BLaER1 (cell line): ENCODE results near the gene CCDC106.

Experiments used
- H3K27ac ChIP-seq: shearing (Covaris generic); formaldehyde crosslinking; 2 replicates; pipeline ENCODE4 v1.8.1; 2022
- H3K27me3 ChIP-seq: shearing (Covaris generic); formaldehyde crosslinking; 2 replicates; pipeline ENCODE4 v1.8.1; 2022
- H3K36me3 ChIP-seq: shearing (Covaris generic); formaldehyde crosslinking; 2 replicates; pipeline ENCODE4 v1.8.1; 2022
- H3K4me1 ChIP-seq: shearing (Covaris generic); formaldehyde crosslinking; 2 replicates; pipeline ENCODE4 v1.8.1; 2022
- H3K4me2 ChIP-seq: shearing (Covaris generic); formaldehyde crosslinking; 2 replicates; pipeline ENCODE4 v1.8.1; 2022
- H3K4me3 ChIP-seq: shearing (Covaris generic); formaldehyde crosslinking; 2 replicates; pipeline ENCODE4 v1.8.1; 2022
- H3K9ac ChIP-seq: shearing (Covaris generic); formaldehyde crosslinking; 2 replicates; pipeline ENCODE4 v1.8.1; 2022
- H3K9me3 ChIP-seq: shearing (Covaris generic); formaldehyde crosslinking; 2 replicates; pipeline ENCODE4 v1.8.1; 2022
- H4K20me1 ChIP-seq: shearing (Covaris generic); formaldehyde crosslinking; 2 replicates; pipeline ENCODE4 v1.8.1; 2022
- Cebpa-rat ChIP-seq: shearing (Covaris generic); IDR thresholded peaks from 2 replicates; pipeline ENCODE4 v1.8.1; 2022

CCDC106 gene

GRCh38 chr19:55700813-55701212, 52.8 kb downstream of the CCDC106 start:
- Histone ChIP-seq H3K36me3 (peaks cover 77% of the 10 kb centered on the region), H3K4me2 (no peak overlapping the region)
- no peak for TF ChIP-seq Cebpa-rat

GRCh38 chr19:55702131-55702627, 54.2 kb downstream of the CCDC106 start:
- Histone ChIP-seq H3K36me3 (peaks cover 63% of the 10 kb centered on the region), H3K9ac (no peak overlapping the region), H3K4me2 (no peak overlapping the region), H3K27me3 (no peaks in the 10 kb centered on the region), H3K4me1 (peaks cover 6% of the 10 kb centered on the region), H3K9me3 (no peaks in the 10 kb centered on the region), H4K20me1 (0 out of 2 replicates have a peak, but pooled peaks cover 3% of the 10 kb centered on the region), H3K27ac (no peak overlapping the region), H3K4me3 (no peak overlapping the region)
- TF ChIP-seq Cebpa-rat, result no peak

More at GRCh38 chr19:55700813-55701212, 52.8 kb downstream of the CCDC106 start:
- no peaks in the 10 kb centered on the region for H3K27me3 ChIP-seq
- H3K9me3 ChIP-seq, result no peaks in the 10 kb centered on the region
- no peak overlapping the region for H3K27ac ChIP-seq
- H4K20me1 ChIP-seq, result peaks cover 15% of the 10 kb centered on the region; the same call in 1 of the 2 replicates
- no peaks in the 10 kb centered on the region for H3K4me1 ChIP-seq
- H3K4me3 ChIP-seq, result no peak overlapping the region
- H3K9ac ChIP-seq, result no peak overlapping the region
